SU-DHL-6 (cell line): ENCODE results near the gene HYAL1.

Experiments
- CTCF ChIP-seq: fragments of 200-600 bp; sonication (generic); IDR thresholded peaks from one replicate; pipeline ENCODE4 v1.5.1; 2017; ENCODE audit warnings: antibody characterized with exemption, mild to moderate bottlenecking, low read length, moderate library complexity; ENCODE audit not compliant: insufficient read depth, poor library complexity, severe bottlenecking
- EZH2phosphoT487 ChIP-seq: fragments of 200-600 bp; sonication (generic), shearing (Covaris generic); conservative IDR thresholded peaks from 2 replicates; pipeline ENCODE4 v1.6.1; 2018; ENCODE audit warnings: mild to moderate bottlenecking, antibody characterized with exemption, low read length, moderate library complexity, mixed read lengths

DNA sequence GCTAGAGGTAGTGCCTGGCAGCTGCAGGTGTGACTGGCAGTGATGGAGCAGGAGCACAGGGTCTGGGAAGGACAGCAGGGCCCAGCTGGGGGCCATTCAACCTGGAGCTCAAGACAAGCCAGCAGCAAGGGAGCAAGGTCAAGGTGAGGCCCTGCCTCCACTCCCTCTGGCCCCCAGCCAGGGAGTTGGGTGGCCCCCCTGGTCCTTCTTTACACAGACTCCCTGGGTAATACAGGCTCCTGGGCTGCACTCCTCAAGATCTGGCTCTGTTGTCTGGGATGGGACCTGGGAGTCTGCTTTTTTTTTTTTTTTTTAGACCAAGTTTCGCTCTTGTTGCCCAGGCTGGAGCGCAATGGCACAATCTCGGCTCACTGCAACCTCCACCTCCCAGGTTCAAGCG lies 52.9 kb downstream of the HYAL1 start:
- TF ChIP-seq CTCF (no peak), EZH2phosphoT487 (no peak)
